AG04450 (cell line): ENCODE results near the gene FAT2. TPM values are rescaled to one million over a fixed set of nuclear protein-coding genes. Genes with fewer than 3 reads are reported as not detected.

ENCODE experiments used
- CTCF ChIA-PET: fragments of 300-600, 350-600 bp; formaldehyde crosslinking; extraction: SDS; loops from one replicate; lab custom pipeline; 2022; ENCODE audit warnings: antibody characterized with exemption, inconsistent platforms; lab: Charles Lee
- POLR2A ChIA-PET: fragments of 350-600 bp; formaldehyde crosslinking; extraction: SDS; loops from one replicate; lab custom pipeline; 2021; ENCODE audit warnings: antibody characterized with exemption, inconsistent platforms; lab: Yijun Ruan, JAX
- DNase-seq: peaks from one replicate; pipeline ENCODE4 v3.0.0-alpha.2; 2011; ENCODE audit warnings: low read depth, low spot score
- H3K27ac ChIP-seq: one replicate; pipeline ENCODE4 v1.5.1; 2012; ENCODE audit warnings: low read depth, low read length, control low read depth
- H3K27me3 ChIP-seq: one replicate; pipeline ENCODE4 v1.6.0; 2012; ENCODE audit warnings: low read length; ENCODE audit not compliant: control insufficient read depth, insufficient read depth
- H3K4me3 ChIP-seq: 2 replicates; pipeline ENCODE4 v1.5.1; 2011; ENCODE audit warnings: mild to moderate bottlenecking, low read depth, low read length, control low read depth
- H3K9me3 ChIP-seq: 2 replicates; pipeline ENCODE4 v1.5.1; 2012; ENCODE audit warnings: low read length; ENCODE audit not compliant: control insufficient read depth, insufficient read depth
- CTCF ChIP-seq: IDR thresholded peaks from 2 replicates; pipeline ENCODE4 v1.5.1; 2011; ENCODE audit warnings: low read depth, low read length, control low read depth, inconsistent platforms
- polyA plus RNA-seq: library from polyadenylated mRNA; depleted of rRNA; stranded (reverse); fragments of >200 nt; gene quantifications from 2 replicates; pipeline ENCODE4 v1.2.3, GENCODE V29; 2011; rRNA removed

The FAT2 gene
- polyA plus RNA-seq, 1 experiment, result 0.01 TPM

GRCh38 chr5:151547364-151547763, 43.8 kb downstream of the FAT2 start:
- no peak overlapping the region for H3K4me3 ChIP-seq
- H3K27me3 ChIP-seq, result peaks cover 3% of the 10 kb centered on the region
- no peak for DNase-seq
- H3K27ac ChIP-seq, result no peak overlapping the region
- TF ChIP-seq CTCF, result no peak
- POLR2A ChIA-PET, result no interaction called here
- CTCF ChIA-PET, result interaction anchor here (0.9 to 1.5 kb wide), 2 partner anchors 105 to 231 kb away, joined by 3 to 5 read pairs; no protein-coding TSS in a partner anchor
- H3K9me3 ChIP-seq, result no peaks in the 10 kb centered on the region

GRCh38 chr5:151541571-151541970, 49.6 kb downstream of the FAT2 start:
- no peak overlapping the region for H3K4me3 ChIP-seq
- TF ChIP-seq CTCF, result no peak
- H3K27ac ChIP-seq, result no peak overlapping the region
- ChIA-PET CTCF (no interaction called here), POLR2A (no interaction called here)
- H3K9me3 ChIP-seq, result no peaks in the 10 kb centered on the region
- no peaks in the 10 kb centered on the region for H3K27me3 ChIP-seq
- no peak for DNase-seq

Other genes with a start within 250 kb of the FAT2 start
- not detected in 2 replicates for gene SLC36A2, start 243.8 kb downstream of the FAT2 start, polyA plus RNA-seq
- 22.2 and 22.3 TPM in 2 replicates for gene SLC36A1, start 143.7 kb downstream of the FAT2 start, polyA plus RNA-seq
- gene SPARC, start 95.6 kb upstream of the FAT2 start, polyA plus RNA-seq, result 5,773 and 5,780 TPM in 2 replicates
- gene ATOX1, start 167.3 kb upstream of the FAT2 start, polyA plus RNA-seq, result 138 and 164 TPM in 2 replicates
- 87.7 and 101 TPM in 2 replicates for gene G3BP1, start 180.6 kb upstream of the FAT2 start, polyA plus RNA-seq